Neural cell (in vitro differentiated cells): ENCODE measurements around the gene SCARB1.

Source experiments
- POLR2AphosphoS5 ChIP-seq: IDR thresholded peaks from 2 replicates; pipeline ENCODE4 v1.6.1; 2012
- TF ChIP-seq, protein P1 (sequence below): fragments of 450-650 bp; IDR thresholded peaks from 2 replicates; pipeline ENCODE4 v1.5.1; 2014; ENCODE audit warnings: antibody characterized with exemption, mild to moderate bottlenecking, moderate library complexity; ENCODE audit not compliant: poor library complexity, severe bottlenecking

DNA sequence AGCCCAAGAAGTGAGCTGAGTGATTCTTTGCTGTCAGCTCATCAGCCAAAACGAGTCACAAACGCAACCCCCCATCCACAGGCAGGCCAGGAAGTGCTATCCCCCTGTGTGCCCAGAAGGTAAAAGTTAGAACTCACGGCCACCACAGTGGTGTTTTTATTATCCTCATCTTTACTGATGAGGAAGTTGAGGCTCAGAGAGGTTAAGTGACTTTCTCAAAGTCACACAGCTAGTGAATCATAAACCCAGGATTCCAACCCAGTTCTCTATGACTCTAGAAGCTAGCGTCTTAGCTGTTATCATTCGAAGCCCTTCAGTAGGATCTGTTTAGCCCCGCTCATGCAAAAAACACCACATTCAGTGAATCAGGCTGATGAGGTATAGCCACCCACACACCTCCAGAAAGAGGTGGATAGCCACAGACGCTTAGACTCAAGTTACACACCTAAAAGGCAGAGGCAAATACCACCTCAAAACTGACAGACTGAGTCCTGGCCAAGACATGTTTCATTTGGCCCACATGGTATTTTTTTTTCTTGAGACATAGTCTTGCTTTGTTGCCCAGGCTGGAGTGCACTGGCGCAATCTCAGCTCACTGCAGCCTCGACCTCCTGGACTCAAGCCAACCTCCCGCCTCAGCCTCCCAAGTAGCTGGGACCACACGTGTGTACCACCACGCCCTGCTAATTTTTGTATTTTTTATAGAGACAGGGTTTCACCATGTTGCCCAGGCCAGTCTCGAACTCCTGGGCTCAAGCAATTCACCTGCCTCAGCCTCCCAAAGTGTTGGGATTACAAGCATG, 100.7 kb downstream of the SCARB1 start:
- TF ChIP-seq, protein P1, sequence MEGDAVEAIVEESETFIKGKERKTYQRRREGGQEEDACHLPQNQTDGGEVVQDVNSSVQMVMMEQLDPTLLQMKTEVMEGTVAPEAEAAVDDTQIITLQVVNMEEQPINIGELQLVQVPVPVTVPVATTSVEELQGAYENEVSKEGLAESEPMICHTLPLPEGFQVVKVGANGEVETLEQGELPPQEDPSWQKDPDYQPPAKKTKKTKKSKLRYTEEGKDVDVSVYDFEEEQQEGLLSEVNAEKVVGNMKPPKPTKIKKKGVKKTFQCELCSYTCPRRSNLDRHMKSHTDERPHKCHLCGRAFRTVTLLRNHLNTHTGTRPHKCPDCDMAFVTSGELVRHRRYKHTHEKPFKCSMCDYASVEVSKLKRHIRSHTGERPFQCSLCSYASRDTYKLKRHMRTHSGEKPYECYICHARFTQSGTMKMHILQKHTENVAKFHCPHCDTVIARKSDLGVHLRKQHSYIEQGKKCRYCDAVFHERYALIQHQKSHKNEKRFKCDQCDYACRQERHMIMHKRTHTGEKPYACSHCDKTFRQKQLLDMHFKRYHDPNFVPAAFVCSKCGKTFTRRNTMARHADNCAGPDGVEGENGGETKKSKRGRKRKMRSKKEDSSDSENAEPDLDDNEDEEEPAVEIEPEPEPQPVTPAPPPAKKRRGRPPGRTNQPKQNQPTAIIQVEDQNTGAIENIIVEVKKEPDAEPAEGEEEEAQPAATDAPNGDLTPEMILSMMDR: no peak
- TF ChIP-seq POLR2AphosphoS5: no peak
